Esophagus (tissue), 2 donors: ENCODE measurements around the gene COL18A1. TPM values are rescaled to one million over a fixed set of nuclear protein-coding genes. Genes with fewer than 3 reads are reported as not detected.
"Not testable (repeated sequence)": the region's sequence is repeated elsewhere in the genome, so short reads cannot be mapped to it uniquely, and the experiment has no call there.

ENCODE experiments used
- H3K27ac ChIP-seq, 2 donors: one replicate each; pipeline ENCODE4 v1.5.1; 2013; ENCODE audit warnings: low read depth in 2 of 2, mild to moderate bottlenecking in 2 of 2, inconsistent platforms in 1 of 2, low read length in 1 of 2, moderate library complexity in 1 of 2
- H3K27me3 ChIP-seq, 2 donors: one replicate each; pipeline ENCODE4 v1.6.1; 2013; ENCODE audit warnings: low read length in 2 of 2, control low read depth in 1 of 2, mild to moderate bottlenecking in 1 of 2; ENCODE audit not compliant: insufficient read depth in 2 of 2, control insufficient read depth in 1 of 2
- H3K36me3 ChIP-seq, 2 donors: one replicate each; pipeline ENCODE4 v1.6.1; 2013; ENCODE audit warnings: low read length in 1 of 2; ENCODE audit not compliant: control insufficient read depth in 2 of 2, insufficient read depth in 2 of 2
- H3K4me1 ChIP-seq, 2 donors: one replicate each; pipeline ENCODE4 v1.6.1; 2013; ENCODE audit warnings: low read length in 1 of 2; ENCODE audit not compliant: control insufficient read depth in 2 of 2, insufficient read depth in 2 of 2
- H3K4me3 ChIP-seq, 2 donors: one replicate each; pipeline ENCODE4 v1.5.1; 2013; ENCODE audit warnings: low read length in 2 of 2, mild to moderate bottlenecking in 2 of 2, low read depth in 1 of 2, moderate library complexity in 1 of 2
- H3K9me3 ChIP-seq, 2 donors: one replicate each; pipeline ENCODE4 v1.6.1; 2013; ENCODE audit warnings: mild to moderate bottlenecking in 2 of 2, low read depth in 1 of 2, low read length in 1 of 2, moderate library complexity in 1 of 2; ENCODE audit not compliant: control insufficient read depth in 2 of 2, insufficient read depth in 1 of 2
- WGBS, 2 donors: extraction: QIAGEN DNeasy Blood & Tissue Kit; methylation state at CpG; one replicate each; pipeline ENCODE4 v1.1.7; 2013; 5-methylcytosine and 5-hydroxymethylcytosine counted together
- polyA plus RNA-seq, 2 donors: library from polyadenylated mRNA; stranded (reverse); fragments of 200-250 nt; gene quantifications; one replicate each; pipeline ENCODE4 v1.2.3, GENCODE V29; 2013
- donor health status: healthy with polysubstance abuse.
- donor health status: Bipolar disorder and iron deficiency.

Gene COL18A1
- polyA plus RNA-seq, 2 donors, result 29.7 to 29.9 TPM

DNA sequence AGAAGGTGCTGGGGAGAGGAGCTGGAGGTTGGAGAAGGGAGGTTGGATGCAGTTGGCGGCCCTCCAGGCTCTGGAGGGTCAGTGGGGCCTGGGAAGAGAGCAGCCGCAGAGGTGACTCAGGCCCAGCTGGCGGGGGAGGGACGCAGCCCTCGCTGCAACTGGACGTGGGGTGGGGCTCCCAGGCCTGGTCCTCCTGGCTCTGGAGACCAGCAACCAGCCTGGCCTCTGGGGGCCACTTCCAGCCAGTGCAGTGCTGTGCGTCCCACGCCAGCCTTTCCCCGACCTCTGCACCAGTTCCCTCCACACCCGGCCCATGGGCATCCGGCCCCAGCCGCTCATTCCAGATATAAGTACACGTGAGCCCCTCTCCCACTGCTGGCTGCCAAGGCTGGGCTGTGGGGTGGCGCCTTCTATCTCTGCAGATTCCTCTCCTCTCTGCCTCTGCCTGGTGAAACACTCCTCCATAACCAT lies 38.0 kb upstream of the COL18A1 start:
- Histone ChIP-seq H3K4me3 (no peak overlapping the region), H3K27ac (peak overlapping the region in 1 of 2 donors; percentile 36), H3K9me3 (no peaks in the 10 kb centered on the region), H3K27me3 (no peaks in the 10 kb centered on the region), H3K36me3 (no peaks in the 10 kb centered on the region), H3K4me1 (peaks cover 4 to 5% of the 10 kb centered on the region in 2 donors)
- WGBS, 2 donors, result 59 to 72% methylated on average over 12 to 14 of the region's 14 CpGs

DNA sequence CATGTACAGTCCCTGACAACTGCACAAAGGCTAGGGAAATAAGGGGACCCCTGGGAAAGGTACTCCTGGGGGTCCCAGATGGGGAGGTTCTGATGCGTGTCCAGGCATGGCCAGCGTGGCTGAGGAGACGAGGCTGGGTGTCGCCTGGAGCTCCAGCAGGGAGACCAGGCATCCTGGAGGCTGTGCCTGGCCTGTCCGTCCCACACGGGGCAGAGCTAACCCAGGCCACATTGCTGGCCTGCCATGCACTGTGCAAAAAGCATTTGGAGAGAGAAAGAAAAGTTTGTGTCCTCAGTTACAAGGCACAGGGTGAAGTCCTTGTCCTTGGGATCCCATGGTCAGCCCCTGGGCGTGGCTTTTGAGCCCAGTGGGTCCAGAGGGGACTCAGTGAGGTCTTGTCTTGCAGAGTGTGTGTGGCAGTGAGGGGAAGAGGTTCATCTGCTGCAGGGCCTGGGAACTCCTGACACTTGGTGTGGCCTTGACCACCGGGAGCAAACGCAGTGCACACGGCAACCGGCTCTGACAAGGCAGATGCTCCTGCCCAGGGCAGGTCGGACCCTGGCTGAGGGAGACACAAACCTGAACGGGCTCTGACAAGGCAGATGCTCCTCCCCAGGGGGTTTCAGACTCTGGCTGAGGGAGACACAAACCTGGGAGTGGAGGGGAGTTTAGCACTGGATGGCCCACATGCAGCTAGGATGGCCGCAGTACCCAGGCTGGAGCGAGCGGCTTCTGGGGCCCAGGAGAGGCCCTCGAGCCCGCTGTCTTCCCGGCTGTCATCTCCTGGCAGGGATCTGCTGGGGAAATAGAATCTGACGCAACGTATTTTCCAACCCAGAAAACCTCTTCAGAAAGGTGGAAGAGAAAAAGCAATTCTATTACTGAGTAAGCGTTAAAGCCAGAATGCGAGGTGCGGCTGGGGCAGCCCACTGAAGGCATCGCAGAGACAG lies 37.3 kb upstream of the COL18A1 start:
- no peak overlapping the region for H3K27ac ChIP-seq

DNA sequence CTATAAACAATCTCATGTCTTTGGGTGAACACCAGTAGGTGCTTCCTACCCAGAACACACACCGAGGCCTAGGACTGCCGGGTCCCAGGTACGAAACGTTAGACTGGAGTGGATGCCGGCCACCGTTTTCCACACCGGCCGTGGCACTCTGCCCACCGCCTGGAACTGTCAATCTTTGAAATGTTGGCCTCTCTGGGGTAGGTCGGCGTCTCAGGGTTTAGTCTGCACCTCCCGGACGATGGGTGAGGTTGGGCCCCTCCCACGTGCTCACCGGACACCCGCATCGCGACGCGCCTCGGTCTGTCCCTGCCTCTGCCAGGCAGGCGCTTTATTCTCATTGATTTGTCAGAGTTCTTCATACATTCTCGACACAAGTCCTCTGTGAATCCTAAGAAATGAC lies 35.9 kb upstream of the COL18A1 start:
- H3K4me3 ChIP-seq, H3K4me1 ChIP-seq, H3K27ac ChIP-seq, H3K36me3 ChIP-seq, H3K27me3 ChIP-seq, H3K9me3 ChIP-seq: not testable (repeated sequence)
- WGBS, 2 donors, result 89 to 91% methylated on average over 23 of the region's 23 CpGs

More for the DNA sequence above, 37.3 kb upstream of the COL18A1 start:
- H3K27me3 ChIP-seq, result no peaks in the 10 kb centered on the region
- no peak overlapping the region for H3K4me3 ChIP-seq
- no peaks in the 10 kb centered on the region for H3K9me3 ChIP-seq
- no peaks in the 10 kb centered on the region for H3K36me3 ChIP-seq
- WGBS, 2 donors, result 84 to 85% methylated on average over 25 of the region's 25 CpGs
- peaks cover 4 to 5% of the 10 kb centered on the region in 2 donors for H3K4me1 ChIP-seq

DNA sequence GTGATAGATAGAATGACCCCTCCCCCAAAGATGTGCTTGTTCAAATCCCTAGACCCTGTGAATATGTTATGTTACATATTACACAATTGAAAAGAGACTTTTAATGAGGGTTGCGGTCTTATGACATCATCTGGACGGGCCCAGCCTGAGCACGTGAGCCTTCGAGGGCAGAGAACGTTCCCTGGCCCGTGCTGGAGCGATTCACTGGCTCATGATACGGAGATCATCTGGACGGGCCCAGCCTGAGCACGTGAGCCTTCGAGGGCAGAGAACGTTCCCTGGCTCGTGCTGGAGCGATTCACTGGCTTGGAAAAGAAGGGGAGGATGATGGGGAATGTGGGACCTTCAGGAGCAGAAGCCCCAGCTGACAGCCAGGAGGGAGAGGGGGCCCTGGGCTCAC lies 34.4 kb upstream of the COL18A1 start:
- Histone ChIP-seq H3K27ac (no peak overlapping the region), H3K4me3 (no peak overlapping the region), H3K4me1 (peaks cover 0 to 6% of the 10 kb centered on the region in 2 donors), H3K36me3 (no peaks in the 10 kb centered on the region), H3K27me3 (no peaks in the 10 kb centered on the region), H3K9me3 (no peaks in the 10 kb centered on the region)
- WGBS, 2 donors, result 76 to 88% methylated on average over 14 of the region's 14 CpGs

DNA sequence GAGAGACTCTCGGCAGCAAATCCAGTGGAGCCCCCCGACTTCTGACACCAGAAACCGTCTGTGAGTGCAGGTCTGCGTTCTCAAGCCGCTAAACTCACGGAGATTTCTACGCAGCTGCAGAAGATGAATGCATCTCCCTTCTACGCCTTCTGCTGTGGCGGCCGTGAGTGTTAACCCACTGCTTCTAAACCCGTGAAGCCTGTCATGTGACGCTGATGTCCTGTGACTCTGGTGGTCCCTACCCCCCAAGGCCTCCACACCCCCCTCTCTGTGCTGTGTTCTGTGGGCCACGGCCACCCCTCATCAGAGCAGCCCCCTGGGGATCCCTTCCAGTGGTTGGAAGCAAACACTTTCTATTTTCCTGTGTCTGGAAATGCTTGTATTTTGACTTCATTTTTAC lies 33.9 kb upstream of the COL18A1 start:
- no peaks in the 10 kb centered on the region for H3K36me3 ChIP-seq
- 72 to 89% methylated on average over 13 of the region's 13 CpGs for WGBS, 2 donors
- H3K9me3 ChIP-seq, result no peaks in the 10 kb centered on the region
- no peak overlapping the region for H3K27ac ChIP-seq
- H3K4me1 ChIP-seq, result peaks cover 0 to 6% of the 10 kb centered on the region in 2 donors
- no peak overlapping the region for H3K4me3 ChIP-seq
- no peaks in the 10 kb centered on the region for H3K27me3 ChIP-seq

DNA sequence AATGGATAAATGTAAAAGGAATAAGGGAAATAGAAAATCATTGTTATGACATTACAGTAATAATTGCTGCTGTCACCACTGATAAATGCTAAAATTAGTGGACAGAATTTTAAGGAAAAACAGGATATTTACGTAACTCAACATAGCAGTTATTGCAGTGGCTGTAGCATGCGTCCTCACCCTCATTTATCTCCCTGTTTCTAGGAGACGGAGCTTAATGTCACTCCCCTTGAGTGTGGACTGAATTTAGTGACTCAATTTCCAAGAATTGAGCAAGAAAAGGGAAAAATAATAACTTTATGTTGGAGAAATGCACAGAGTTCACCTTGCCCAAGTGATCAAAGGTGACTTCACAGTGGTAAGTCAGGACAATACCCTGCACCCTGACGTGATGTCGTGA lies 33.3 kb upstream of the COL18A1 start:
- WGBS, 2 donors, result 82 to 91% methylated on average over 5 of the region's 5 CpGs
- Histone ChIP-seq H3K4me1 (peaks cover 0 to 6% of the 10 kb centered on the region in 2 donors), H3K9me3 (no peaks in the 10 kb centered on the region), H3K27ac (no peak overlapping the region), H3K4me3 (no peak overlapping the region), H3K36me3 (no peaks in the 10 kb centered on the region), H3K27me3 (no peaks in the 10 kb centered on the region)

DNA sequence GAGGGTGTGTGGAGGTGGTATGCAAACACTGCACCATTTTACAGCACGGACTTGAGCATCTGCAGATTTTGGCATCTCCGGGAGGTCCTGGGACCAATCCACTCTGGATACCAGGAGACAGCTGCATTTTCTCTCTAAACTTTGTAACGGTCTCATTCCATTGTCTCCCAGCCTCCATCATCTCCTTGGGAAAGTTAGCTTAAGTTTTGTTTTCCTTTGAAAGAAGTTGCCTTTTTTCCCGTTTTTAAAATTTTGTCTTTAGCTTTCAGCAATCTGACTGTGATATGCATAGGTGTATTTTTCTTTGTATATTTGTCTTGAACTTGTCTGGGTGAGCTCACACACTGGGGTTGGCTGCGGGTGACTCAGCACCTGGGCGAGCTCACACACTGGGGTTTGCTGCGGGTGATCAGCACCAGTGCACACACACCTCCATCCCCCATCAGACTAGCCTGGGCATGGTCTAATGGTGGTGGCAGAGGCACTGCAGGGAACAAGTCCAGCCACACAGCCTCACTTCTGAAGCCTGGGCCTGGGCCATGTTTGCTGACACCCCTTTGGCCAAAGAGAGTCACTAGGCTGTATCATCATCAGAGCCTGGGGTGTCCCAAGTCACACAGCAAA lies 32.1 kb upstream of the COL18A1 start:
- Histone ChIP-seq H3K4me1 (peaks cover 0 to 6% of the 10 kb centered on the region in 2 donors), H3K9me3 (no peaks in the 10 kb centered on the region), H3K27me3 (no peaks in the 10 kb centered on the region), H3K36me3 (no peaks in the 10 kb centered on the region), H3K4me3 (no peak overlapping the region), H3K27ac (no peak overlapping the region)
- WGBS, 2 donors, result 50 to 56% methylated on average over 7 of the region's 7 CpGs

DNA sequence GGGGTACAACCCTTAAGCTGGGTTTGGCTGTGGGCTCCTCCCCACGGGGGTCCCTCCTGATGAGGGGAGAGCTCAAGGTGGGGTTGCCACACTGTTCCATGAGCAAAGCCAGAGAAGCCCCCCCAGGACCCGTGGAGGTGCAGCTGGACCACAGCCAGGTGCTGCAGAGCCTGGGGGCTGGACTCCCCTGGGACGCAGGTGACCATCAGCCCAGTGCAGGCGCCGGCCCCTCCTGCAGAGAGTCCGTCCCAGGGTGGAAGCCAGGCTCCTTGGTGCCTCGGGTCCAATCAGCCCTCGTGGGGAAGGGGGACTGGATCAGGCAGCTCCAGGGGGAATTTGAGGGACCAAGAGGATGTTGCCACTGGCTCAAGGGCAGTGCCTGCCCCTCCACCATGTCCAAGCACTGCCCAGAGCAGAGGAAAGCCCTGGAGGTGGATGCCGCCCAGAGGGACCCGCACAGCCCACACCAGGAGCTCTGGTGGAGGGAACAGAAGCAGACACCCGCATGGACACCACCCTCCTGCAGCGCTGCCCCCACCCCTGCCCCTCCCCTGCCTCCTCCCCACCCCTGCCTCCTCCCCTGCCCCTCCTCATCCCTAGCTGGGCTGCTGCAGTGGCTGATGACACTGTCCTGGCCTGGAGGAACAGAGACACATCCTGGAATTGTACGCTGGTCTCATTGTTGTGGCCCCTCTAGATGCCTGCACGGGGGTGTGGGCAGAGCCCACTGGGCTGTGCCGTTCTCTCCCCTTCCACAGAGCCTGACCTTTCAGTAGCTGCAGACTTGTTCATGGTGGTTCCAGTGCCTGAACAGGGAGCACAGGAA lies 30.8 kb upstream of the COL18A1 start:
- no peaks in the 10 kb centered on the region for H3K36me3 ChIP-seq
- no peak overlapping the region for H3K27ac ChIP-seq
- no peak overlapping the region for H3K4me3 ChIP-seq
- 76 to 81% methylated on average over 14 to 15 of the region's 15 CpGs for WGBS, 2 donors
- H3K9me3 ChIP-seq, result no peaks in the 10 kb centered on the region
- no peaks in the 10 kb centered on the region for H3K27me3 ChIP-seq
- H3K4me1 ChIP-seq, result peaks cover 0 to 6% of the 10 kb centered on the region in 2 donors

DNA sequence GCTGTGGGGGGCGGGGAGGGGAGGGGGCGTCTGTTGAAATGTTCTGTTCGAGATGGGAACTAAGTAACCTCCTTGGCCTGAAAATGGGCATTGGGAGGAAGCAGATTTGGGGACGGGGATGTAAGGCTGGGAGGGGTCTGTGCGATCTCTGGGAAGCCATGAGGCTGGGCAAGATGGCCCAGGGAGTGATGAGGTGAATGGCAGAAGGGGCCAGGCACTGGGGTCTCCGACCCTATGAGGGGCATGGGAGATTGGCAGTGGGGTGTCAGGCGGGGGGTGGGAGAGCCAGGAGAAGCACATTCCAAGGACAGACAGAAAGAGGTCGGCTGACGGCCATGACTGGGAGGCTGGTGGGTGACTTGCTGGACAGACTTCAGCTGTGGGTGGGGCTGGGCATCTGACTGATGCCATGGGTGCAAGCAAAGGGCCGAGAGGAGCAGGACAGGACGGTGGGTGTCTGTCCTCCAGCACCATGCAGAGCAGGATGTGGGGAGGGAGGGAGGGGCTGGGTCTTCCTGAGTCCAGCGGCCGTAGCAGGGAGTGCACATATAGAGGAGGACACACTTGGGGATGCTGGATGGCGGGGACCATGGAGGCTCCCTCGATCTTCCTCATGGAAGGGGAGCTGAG lies 30.0 kb upstream of the COL18A1 start:
- H3K36me3 ChIP-seq, result no peaks in the 10 kb centered on the region
- H3K4me1 ChIP-seq, result peaks cover 0 to 6% of the 10 kb centered on the region in 2 donors
- no peak overlapping the region for H3K27ac ChIP-seq
- WGBS, 2 donors, result 72 to 82% methylated on average over 15 of the region's 15 CpGs
- no peaks in the 10 kb centered on the region for H3K9me3 ChIP-seq
- no peak overlapping the region for H3K4me3 ChIP-seq
- no peaks in the 10 kb centered on the region for H3K27me3 ChIP-seq
